ENCODE results near the gene CSRNP2.
"Not testable (repeated sequence)": the region's sequence is repeated elsewhere in the genome, so short reads cannot be mapped to it uniquely, and the experiment has no call there.

DNA sequence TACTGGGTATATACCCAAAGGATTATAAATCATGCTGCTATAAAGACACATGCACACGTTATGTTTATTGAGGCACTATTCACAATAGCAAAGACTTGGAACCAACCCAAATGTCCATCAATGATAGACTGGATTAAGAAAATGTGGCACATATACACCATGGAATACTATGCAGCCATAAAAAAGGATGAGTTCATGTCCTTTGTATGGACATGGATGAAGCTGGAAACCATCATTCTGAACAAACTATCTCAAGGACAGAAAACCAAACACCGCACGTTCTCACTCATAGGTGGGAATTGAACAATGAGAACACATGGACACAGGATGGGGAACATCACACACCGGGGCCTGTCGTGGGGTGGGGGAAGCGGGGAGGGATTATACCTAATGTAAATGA lies 4.5 kb downstream of the CSRNP2 start:
- TF ChIP-seq, protein P1, sequence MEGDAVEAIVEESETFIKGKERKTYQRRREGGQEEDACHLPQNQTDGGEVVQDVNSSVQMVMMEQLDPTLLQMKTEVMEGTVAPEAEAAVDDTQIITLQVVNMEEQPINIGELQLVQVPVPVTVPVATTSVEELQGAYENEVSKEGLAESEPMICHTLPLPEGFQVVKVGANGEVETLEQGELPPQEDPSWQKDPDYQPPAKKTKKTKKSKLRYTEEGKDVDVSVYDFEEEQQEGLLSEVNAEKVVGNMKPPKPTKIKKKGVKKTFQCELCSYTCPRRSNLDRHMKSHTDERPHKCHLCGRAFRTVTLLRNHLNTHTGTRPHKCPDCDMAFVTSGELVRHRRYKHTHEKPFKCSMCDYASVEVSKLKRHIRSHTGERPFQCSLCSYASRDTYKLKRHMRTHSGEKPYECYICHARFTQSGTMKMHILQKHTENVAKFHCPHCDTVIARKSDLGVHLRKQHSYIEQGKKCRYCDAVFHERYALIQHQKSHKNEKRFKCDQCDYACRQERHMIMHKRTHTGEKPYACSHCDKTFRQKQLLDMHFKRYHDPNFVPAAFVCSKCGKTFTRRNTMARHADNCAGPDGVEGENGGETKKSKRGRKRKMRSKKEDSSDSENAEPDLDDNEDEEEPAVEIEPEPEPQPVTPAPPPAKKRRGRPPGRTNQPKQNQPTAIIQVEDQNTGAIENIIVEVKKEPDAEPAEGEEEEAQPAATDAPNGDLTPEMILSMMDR (IDR thresholded peaks at IDR 0.05; ENCODE audit: poor library complexity) = not testable (repeated sequence)
- not testable (repeated sequence) for TF ChIP-seq EZH2 (IDR thresholded peaks at IDR 0.05; ENCODE audit: borderline replicate concordance); EZH2phosphoT487 (IDR thresholded peaks at IDR 0.05; ENCODE audit: low read depth, severe bottlenecking, unreplicated experiment)

Measured in hepatocyte (in vitro differentiated cells).